OCI-LY7 (cell line): ENCODE data around the gene CEP131.

ENCODE experiments used
- EZH2phosphoT487 ChIP-seq: fragments of 200-600 bp; sonication (generic); IDR thresholded peaks from 2 replicates; pipeline ENCODE4 v1.6.1; 2018; ENCODE audit warnings: low read depth, borderline replicate concordance, mild to moderate bottlenecking, mixed run types, antibody characterized with exemption, low read length, moderate library complexity, mixed read lengths
- TF ChIP-seq, protein P1 (sequence below): fragments of 200-600 bp; sonication (generic); conservative IDR thresholded peaks from 2 replicates; pipeline ENCODE4 v1.5.1; 2014; ENCODE audit warnings: mild to moderate bottlenecking, antibody characterized with exemption, low read length, moderate library complexity, mixed read lengths

DNA sequence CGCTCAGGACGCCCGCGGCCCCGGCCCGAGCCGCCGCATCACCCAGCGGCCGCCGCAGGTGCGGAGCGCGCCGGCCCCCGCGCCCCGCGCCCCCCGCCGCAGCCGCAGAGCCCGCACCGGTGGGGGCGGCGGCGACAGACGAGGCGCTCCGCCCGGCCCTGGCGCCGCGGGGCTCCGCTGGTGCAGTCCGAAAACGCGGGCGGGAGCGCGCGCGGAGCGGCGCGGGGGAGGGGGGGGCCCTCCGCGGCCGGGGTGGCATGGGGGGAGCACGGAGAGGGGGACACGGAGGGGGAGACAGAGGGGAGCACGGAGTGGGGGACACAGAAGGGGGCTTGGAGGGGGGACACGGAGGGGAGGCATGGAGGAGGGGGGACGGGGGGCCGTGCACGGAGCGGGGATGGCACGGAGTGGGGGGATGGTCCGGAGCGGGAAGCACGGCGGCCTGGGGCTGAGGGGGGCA lies 56.7 kb downstream of the CEP131 start, which contains the start of gene AATK:
- TF ChIP-seq, protein P1, sequence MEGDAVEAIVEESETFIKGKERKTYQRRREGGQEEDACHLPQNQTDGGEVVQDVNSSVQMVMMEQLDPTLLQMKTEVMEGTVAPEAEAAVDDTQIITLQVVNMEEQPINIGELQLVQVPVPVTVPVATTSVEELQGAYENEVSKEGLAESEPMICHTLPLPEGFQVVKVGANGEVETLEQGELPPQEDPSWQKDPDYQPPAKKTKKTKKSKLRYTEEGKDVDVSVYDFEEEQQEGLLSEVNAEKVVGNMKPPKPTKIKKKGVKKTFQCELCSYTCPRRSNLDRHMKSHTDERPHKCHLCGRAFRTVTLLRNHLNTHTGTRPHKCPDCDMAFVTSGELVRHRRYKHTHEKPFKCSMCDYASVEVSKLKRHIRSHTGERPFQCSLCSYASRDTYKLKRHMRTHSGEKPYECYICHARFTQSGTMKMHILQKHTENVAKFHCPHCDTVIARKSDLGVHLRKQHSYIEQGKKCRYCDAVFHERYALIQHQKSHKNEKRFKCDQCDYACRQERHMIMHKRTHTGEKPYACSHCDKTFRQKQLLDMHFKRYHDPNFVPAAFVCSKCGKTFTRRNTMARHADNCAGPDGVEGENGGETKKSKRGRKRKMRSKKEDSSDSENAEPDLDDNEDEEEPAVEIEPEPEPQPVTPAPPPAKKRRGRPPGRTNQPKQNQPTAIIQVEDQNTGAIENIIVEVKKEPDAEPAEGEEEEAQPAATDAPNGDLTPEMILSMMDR = no peak
- TF ChIP-seq EZH2phosphoT487 = no peak
